SK-N-SH treated with all-trans-retinoic acid at 6 μM for 48 hours (cell line): ENCODE measurements around the gene KIN.

Source experiments
- ATAC-seq: fragments of 200-7000 bp; cut with Tn5 transposase; 3 replicates; pipeline ENCODE4 v1.9.1; 2020; ENCODE audit warnings: mild to moderate bottlenecking, moderate library complexity
- ARNTL ChIP-seq: fragments of 450-650 bp; formaldehyde crosslinking; IDR thresholded peaks from 2 replicates; pipeline ENCODE4 v1.5.0; 2020; ENCODE audit warnings: low read depth, mild to moderate bottlenecking, moderate library complexity, borderline replicate concordance
- BACH2 ChIP-seq: fragments of 250-450 bp; sonication (Bioruptor Pico); IDR thresholded peaks from 2 replicates; pipeline ENCODE4 v1.9.0; 2021; ENCODE audit warnings: mild to moderate bottlenecking, borderline replicate concordance
- CSDC2 ChIP-seq: fragments of 250-450 bp; sonication (Bioruptor Pico); IDR thresholded peaks from 2 replicates; pipeline ENCODE4 v1.5.0; 2020; ENCODE audit warnings: mild to moderate bottlenecking, moderate library complexity
- ESRRG ChIP-seq: fragments of 250-450 bp; sonication (Bioruptor Pico); IDR thresholded peaks from 2 replicates; pipeline ENCODE4 v1.6.1; 2021; ENCODE audit warnings: mild to moderate bottlenecking
- GLIS3 ChIP-seq: fragments of 250-450 bp; sonication (Bioruptor Pico); IDR thresholded peaks from 2 replicates; pipeline ENCODE4 v1.5.0; 2020; ENCODE audit warnings: mild to moderate bottlenecking, moderate library complexity
- ISL1 ChIP-seq: fragments of 250-450 bp; sonication (Bioruptor Pico); IDR thresholded peaks from 2 replicates; pipeline ENCODE4 v2.1.2; 2022; ENCODE audit warnings: mild to moderate bottlenecking, moderate library complexity
- OSR1 ChIP-seq: fragments of 250-450 bp; sonication (Bioruptor Pico); IDR thresholded peaks from 2 replicates; pipeline ENCODE4 v1.8.0; 2022; ENCODE audit warnings: moderate library complexity, mild to moderate bottlenecking, inconsistent platforms
- RARB ChIP-seq: fragments of 250-450 bp; sonication (Bioruptor Pico); IDR thresholded peaks from 2 replicates; pipeline ENCODE4 v1.8.0; 2021; ENCODE audit warnings: mild to moderate bottlenecking, moderate library complexity
- SNAI2 ChIP-seq: fragments of 250-450 bp; sonication (Bioruptor Pico); IDR thresholded peaks from 2 replicates; pipeline ENCODE4 v1.5.0; 2020; ENCODE audit warnings: mild to moderate bottlenecking, moderate library complexity
- TOX ChIP-seq: fragments of 250-450 bp; sonication (Bioruptor Pico); IDR thresholded peaks from 2 replicates; pipeline ENCODE4 v1.8.0; 2021; ENCODE audit warnings: mild to moderate bottlenecking, moderate library complexity, borderline replicate concordance
- ZFP3 ChIP-seq: fragments of 250-450 bp; sonication (Bioruptor Pico); IDR thresholded peaks from 2 replicates; pipeline ENCODE4 v1.5.0; 2020; ENCODE audit warnings: mild to moderate bottlenecking, moderate library complexity
- ZNF565 ChIP-seq: fragments of 450-650 bp; formaldehyde crosslinking; conservative IDR thresholded peaks from 2 replicates; pipeline ENCODE4 v1.5.0; 2020; ENCODE audit warnings: low read depth, mild to moderate bottlenecking, moderate library complexity
- ZNF70 ChIP-seq: fragments of 450-650 bp; formaldehyde crosslinking; IDR thresholded peaks from 2 replicates; pipeline ENCODE4 v1.5.0; 2020; ENCODE audit warnings: mild to moderate bottlenecking, moderate library complexity
- ZNF8 ChIP-seq: fragments of 450-650 bp; formaldehyde crosslinking; IDR thresholded peaks from 2 replicates; pipeline ENCODE4 v1.5.0; 2020; ENCODE audit warnings: mild to moderate bottlenecking, moderate library complexity
- TF ChIP-seq, protein P1 (sequence below): fragments of 250-450 bp; sonication (Bioruptor Pico); IDR thresholded peaks from 2 replicates; pipeline ENCODE4 v1.5.0; 2020; ENCODE audit warnings: mild to moderate bottlenecking, moderate library complexity
- TF ChIP-seq, protein P2 (sequence below): fragments of 250-450 bp; sonication (Bioruptor Pico); IDR thresholded peaks from 2 replicates; pipeline ENCODE4 v1.5.1; 2021; ENCODE audit warnings: mild to moderate bottlenecking, moderate library complexity
- TF ChIP-seq, protein P3 (sequence below): fragments of 250-450 bp; sonication (Bioruptor Pico); IDR thresholded peaks from 2 replicates; pipeline ENCODE4 v1.5.1; 2020; ENCODE audit warnings: low read depth, mild to moderate bottlenecking, moderate library complexity
- TF ChIP-seq, protein P4 (sequence below): fragments of 250-450 bp; sonication (Bioruptor Pico); IDR thresholded peaks from 2 replicates; pipeline ENCODE4 v1.8.0; 2020; ENCODE audit warnings: mild to moderate bottlenecking, moderate library complexity, borderline replicate concordance
- TF ChIP-seq, protein P5 (sequence below): fragments of 250-450 bp; sonication (Bioruptor Pico); IDR thresholded peaks from 2 replicates; pipeline ENCODE4 v1.8.0; 2021; ENCODE audit warnings: low read depth, mild to moderate bottlenecking, moderate library complexity, borderline replicate concordance

The KIN gene

DNA sequence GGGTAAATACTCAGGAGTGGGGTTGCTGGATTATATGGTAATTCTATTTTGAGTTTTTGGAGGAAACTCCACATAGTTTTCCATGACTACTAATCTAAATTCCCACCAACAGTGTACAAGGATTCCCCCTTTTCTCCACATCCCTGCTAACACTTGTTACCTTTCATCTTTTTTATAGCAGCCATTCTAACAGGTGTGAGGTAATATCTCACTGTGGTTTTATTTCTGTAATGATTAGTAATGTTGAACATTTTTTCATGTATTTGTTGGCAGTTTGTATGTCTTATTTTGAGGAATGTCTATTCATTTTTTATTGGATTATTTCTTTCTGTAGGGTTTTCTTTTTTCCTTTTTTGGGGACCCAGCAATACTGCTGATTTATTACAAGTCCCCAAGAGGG is 45.4 kb upstream of the KIN start (continued):
- TF ChIP-seq, protein P1, sequence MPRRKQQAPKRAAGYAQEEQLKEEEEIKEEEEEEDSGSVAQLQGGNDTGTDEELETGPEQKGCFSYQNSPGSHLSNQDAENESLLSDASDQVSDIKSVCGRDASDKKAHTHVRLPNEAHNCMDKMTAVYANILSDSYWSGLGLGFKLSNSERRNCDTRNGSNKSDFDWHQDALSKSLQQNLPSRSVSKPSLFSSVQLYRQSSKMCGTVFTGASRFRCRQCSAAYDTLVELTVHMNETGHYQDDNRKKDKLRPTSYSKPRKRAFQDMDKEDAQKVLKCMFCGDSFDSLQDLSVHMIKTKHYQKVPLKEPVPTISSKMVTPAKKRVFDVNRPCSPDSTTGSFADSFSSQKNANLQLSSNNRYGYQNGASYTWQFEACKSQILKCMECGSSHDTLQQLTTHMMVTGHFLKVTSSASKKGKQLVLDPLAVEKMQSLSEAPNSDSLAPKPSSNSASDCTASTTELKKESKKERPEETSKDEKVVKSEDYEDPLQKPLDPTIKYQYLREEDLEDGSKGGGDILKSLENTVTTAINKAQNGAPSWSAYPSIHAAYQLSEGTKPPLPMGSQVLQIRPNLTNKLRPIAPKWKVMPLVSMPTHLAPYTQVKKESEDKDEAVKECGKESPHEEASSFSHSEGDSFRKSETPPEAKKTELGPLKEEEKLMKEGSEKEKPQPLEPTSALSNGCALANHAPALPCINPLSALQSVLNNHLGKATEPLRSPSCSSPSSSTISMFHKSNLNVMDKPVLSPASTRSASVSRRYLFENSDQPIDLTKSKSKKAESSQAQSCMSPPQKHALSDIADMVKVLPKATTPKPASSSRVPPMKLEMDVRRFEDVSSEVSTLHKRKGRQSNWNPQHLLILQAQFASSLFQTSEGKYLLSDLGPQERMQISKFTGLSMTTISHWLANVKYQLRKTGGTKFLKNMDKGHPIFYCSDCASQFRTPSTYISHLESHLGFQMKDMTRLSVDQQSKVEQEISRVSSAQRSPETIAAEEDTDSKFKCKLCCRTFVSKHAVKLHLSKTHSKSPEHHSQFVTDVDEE (CRISPR knock-in tag), result no peak
- TF ChIP-seq, protein P2, sequence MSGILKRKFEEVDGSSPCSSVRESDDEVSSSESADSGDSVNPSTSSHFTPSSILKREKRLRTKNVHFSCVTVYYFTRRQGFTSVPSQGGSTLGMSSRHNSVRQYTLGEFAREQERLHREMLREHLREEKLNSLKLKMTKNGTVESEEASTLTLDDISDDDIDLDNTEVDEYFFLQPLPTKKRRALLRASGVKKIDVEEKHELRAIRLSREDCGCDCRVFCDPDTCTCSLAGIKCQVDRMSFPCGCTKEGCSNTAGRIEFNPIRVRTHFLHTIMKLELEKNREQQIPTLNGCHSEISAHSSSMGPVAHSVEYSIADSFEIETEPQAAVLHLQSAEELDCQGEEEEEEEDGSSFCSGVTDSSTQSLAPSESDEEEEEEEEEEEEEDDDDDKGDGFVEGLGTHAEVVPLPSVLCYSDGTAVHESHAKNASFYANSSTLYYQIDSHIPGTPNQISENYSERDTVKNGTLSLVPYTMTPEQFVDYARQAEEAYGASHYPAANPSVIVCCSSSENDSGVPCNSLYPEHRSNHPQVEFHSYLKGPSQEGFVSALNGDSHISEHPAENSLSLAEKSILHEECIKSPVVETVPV, result no peak

DNA sequence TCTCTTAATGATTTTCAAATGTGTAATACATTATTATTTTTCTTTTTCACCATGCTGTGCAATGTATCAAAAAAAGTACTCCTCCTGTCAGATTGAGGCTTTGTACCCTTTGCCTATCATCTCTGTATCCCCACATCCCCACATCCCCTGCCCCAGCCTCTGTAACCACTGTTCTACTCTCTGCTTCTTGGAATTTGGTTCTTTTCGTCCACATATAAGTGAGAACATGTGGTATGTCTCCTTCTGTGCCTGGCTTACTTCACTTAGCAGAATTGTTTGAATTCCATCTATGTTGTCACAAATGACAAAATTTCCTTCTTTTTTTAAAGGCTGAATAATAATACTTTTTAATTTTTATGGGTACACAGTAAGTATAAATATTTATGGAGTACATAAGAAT is 44.3 kb upstream of the KIN start:
- TF ChIP-seq SNAI2 (CRISPR knock-in tag), result no peak
- TF ChIP-seq ZFP3, result no peak
- TF ChIP-seq, protein P2, result no peak
- TF ChIP-seq ZNF70, result no peak
- no peak for TF ChIP-seq TOX
- TF ChIP-seq ZNF565 (CRISPR knock-in tag), result no peak
- TF ChIP-seq, protein P3, sequence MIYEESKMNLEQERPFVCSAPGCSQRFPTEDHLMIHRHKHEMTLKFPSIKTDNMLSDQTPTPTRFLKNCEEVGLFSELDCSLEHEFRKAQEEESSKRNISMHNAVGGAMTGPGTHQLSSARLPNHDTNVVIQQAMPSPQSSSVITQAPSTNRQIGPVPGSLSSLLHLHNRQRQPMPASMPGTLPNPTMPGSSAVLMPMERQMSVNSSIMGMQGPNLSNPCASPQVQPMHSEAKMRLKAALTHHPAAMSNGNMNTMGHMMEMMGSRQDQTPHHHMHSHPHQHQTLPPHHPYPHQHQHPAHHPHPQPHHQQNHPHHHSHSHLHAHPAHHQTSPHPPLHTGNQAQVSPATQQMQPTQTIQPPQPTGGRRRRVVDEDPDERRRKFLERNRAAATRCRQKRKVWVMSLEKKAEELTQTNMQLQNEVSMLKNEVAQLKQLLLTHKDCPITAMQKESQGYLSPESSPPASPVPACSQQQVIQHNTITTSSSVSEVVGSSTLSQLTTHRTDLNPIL (CRISPR knock-in tag), result no peak
- no peak for TF ChIP-seq ARNTL (CRISPR knock-in tag)
- no peak for TF ChIP-seq BACH2 (CRISPR knock-in tag)
- no peak for TF ChIP-seq GLIS3 (CRISPR knock-in tag)
- no peak for TF ChIP-seq ISL1 (CRISPR knock-in tag)
- TF ChIP-seq, protein P1 (CRISPR knock-in tag), result no peak
- no peak for TF ChIP-seq ZNF8 (CRISPR knock-in tag)
- no peak for TF ChIP-seq CSDC2 (CRISPR knock-in tag)
- no peak for TF ChIP-seq OSR1
- no peak for TF ChIP-seq RARB
- TF ChIP-seq, protein P4, sequence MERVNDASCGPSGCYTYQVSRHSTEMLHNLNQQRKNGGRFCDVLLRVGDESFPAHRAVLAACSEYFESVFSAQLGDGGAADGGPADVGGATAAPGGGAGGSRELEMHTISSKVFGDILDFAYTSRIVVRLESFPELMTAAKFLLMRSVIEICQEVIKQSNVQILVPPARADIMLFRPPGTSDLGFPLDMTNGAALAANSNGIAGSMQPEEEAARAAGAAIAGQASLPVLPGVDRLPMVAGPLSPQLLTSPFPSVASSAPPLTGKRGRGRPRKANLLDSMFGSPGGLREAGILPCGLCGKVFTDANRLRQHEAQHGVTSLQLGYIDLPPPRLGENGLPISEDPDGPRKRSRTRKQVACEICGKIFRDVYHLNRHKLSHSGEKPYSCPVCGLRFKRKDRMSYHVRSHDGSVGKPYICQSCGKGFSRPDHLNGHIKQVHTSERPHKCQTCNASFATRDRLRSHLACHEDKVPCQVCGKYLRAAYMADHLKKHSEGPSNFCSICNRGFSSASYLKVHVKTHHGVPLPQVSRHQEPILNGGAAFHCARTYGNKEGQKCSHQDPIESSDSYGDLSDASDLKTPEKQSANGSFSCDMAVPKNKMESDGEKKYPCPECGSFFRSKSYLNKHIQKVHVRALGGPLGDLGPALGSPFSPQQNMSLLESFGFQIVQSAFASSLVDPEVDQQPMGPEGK, result no peak
- TF ChIP-seq, protein P5, sequence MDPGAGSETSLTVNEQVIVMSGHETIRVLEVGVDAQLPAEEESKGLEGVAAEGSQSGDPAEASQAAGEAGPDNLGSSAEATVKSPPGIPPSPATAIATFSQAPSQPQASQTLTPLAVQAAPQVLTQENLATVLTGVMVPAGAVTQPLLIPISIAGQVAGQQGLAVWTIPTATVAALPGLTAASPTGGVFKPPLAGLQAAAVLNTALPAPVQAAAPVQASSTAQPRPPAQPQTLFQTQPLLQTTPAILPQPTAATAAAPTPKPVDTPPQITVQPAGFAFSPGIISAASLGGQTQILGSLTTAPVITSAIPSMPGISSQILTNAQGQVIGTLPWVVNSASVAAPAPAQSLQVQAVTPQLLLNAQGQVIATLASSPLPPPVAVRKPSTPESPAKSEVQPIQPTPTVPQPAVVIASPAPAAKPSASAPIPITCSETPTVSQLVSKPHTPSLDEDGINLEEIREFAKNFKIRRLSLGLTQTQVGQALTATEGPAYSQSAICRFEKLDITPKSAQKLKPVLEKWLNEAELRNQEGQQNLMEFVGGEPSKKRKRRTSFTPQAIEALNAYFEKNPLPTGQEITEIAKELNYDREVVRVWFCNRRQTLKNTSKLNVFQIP, result no peak
- TF ChIP-seq ESRRG (CRISPR knock-in tag), result no peak
- ATAC-seq, result peak; percentile 60
